GM12864 (cell line): ENCODE results near the gene GALNTL6.

Experiments used
- DNase-seq: peaks from one replicate; pipeline ENCODE4 v3.0.0-alpha.2; 2011; ENCODE audit warnings: low read depth
- H3K4me3 ChIP-seq: 2 replicates; pipeline ENCODE4 v1.5.1; 2011; ENCODE audit warnings: mild to moderate bottlenecking, low read depth, low read length, control low read depth
- CTCF ChIP-seq: IDR thresholded peaks from 2 replicates; pipeline ENCODE4 v1.5.1; 2011; ENCODE audit warnings: low read depth, mild to moderate bottlenecking, moderate library complexity, low read length, control low read depth, inconsistent platforms; ENCODE audit errors: missing control alignments

Gene GALNTL6

DNA sequence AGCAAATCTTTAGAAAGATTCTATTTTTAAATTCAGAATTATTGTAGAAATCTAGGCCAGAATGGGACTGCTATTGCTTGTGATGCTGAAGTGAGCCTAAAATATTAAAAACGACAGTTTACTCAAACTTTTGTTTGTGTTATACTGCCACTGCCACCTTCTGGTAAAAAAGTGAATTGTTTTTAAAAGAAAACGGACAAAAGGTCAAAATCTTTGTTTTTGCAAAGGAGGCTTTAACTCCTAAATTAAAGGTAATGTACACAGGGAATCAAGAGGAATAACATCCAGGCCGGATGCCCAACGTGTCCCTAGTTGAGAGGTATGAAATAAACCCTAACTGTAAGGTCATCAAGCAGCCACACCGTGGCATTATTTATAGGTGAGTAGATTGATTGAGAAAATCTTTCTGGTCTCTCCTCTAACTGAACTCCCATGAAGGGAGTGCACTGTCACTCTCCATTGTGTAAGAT is 1017.1 kb downstream of the GALNTL6 start:
- no peak for DNase-seq
- TF ChIP-seq CTCF = peak; percentile 35

DNA sequence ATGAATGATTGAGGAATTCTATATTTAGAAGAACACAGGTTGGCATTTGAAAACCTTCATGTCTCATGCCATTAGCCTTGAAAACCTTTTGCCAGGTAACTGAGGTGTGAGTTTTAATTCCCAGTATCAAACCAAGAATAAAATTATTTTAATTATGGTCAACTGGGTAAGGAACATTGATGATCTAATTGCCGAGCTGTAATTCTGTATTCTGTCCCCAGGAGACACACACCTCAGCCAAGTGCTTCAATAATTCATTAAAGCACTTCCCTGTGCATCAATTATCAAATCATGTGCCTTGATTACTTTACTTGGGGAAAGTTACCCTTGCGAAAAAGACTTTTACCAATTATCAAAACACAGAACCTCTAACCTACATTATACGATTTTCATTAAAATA is 1023.5 kb downstream of the GALNTL6 start:
- DNase-seq = no peak
- no peak for TF ChIP-seq CTCF
- H3K4me3 ChIP-seq = no peak overlapping the region

More for the DNA sequence above, 1017.1 kb downstream of the GALNTL6 start:
- no peak overlapping the region for H3K4me3 ChIP-seq

DNA sequence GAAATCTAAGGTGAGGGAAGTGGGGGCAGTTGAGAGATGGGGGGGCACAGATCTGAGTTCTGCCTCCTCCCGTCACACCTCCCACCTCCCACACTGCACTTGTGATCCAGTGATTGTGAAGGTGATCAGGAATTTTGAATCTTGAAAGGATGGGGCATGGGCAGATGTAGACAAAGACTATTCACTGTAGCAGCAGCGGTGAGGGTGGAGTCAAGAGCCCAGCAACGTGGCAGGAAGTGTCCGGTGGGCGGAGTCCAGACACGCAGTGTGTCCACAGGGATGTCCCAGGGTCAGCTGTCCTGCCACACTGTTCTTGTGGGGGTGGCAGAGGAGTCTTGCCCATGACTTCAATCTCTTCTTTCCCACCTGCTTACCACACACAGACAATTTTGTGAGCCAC is 1024.9 kb downstream of the GALNTL6 start:
- DNase-seq = no peak
- H3K4me3 ChIP-seq = no peak overlapping the region
- no peak for TF ChIP-seq CTCF

GRCh38 chr4:172838943-172839342 is 1025.7 kb downstream of the GALNTL6 start:
- no peak for DNase-seq
- no peak overlapping the region for H3K4me3 ChIP-seq
- no peak for TF ChIP-seq CTCF

GRCh38 chr4:172842779-172843178 is 1029.6 kb downstream of the GALNTL6 start:
- TF ChIP-seq CTCF = no peak
- DNase-seq = no peak
- no peak overlapping the region for H3K4me3 ChIP-seq

DNA sequence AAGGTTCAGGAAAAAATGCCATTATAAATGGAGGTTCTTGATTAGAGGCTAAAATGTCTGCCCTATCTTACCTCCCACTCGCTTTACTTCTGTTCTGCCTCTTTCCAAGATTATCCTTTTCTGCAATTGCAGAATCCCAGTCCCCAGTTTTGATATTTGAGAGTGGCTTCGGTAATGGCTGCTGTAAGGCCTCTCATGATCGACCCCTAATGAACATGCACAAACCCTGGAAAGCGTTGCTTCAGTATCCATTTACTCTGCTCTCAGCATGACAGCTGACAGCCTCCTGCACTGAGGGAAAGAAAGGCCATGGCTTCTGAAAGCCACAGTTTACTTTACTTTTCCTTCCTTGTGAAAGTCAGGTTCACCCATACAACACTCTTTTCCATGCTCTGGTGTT is 1030.0 kb downstream of the GALNTL6 start:
- no peak for TF ChIP-seq CTCF
- no peak overlapping the region for H3K4me3 ChIP-seq
- no peak for DNase-seq

DNA sequence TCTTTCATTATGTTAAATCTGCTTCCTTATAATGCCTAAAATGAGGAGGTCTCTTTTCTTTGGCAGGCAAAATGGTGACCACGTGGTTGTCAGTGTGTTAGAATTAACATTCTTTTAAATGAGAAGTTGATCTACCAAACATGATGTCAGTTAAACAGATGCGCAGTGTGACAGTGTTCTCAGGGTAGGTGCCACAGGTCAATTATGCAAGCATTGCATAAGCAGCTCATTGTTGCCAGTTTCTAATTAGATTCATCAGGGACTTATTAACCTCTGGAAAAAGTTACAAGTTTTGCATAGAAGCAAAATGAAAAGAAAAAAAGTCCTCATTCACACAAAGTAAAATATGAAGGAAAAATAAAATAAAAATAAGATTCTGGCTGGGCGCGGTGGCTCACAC is 1031.4 kb downstream of the GALNTL6 start:
- H3K4me3 ChIP-seq = no peak overlapping the region
- DNase-seq = no peak
- TF ChIP-seq CTCF = no peak
